ENCODE data around the gene PLCG2.
"Not testable (repeated sequence)": the region's sequence is repeated elsewhere in the genome, so short reads cannot be mapped to it uniquely, and the experiment has no call there.

The PLCG2 gene

DNA sequence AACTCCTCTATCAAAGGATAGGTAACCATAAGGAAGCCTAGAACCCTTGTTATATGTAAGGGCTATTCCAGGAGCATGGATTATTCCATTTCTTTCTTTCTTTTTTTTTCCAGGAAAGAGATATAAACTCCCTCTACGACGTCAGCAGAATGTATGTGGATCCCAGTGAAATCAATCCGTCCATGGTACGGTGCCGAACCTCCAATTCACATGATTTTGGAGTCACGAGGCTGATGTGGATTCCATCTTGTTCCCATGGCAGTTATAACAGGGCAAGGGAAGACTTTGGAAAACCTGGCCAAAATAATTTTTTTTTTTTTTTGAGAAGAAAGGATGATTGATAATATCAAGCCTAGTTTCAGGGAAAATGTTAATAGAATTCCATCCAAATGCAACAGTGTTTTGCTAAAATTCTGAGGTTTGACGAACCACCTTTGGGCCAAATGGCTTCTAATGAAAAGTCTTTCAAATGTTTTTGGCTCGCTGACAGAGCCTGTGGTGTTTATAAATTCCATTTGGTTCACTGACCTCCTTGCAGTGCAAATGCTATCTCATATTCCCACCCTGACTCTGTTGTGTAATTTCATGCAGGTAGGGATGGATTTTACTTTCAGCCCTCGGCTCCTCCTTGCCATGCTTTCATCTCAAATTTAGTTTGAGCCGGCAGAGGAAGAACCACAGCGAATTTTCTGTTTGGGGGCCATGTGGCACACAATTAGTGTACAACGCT is 142.2 kb downstream of the PLCG2 start:
- DNase-seq = no peak

DNA sequence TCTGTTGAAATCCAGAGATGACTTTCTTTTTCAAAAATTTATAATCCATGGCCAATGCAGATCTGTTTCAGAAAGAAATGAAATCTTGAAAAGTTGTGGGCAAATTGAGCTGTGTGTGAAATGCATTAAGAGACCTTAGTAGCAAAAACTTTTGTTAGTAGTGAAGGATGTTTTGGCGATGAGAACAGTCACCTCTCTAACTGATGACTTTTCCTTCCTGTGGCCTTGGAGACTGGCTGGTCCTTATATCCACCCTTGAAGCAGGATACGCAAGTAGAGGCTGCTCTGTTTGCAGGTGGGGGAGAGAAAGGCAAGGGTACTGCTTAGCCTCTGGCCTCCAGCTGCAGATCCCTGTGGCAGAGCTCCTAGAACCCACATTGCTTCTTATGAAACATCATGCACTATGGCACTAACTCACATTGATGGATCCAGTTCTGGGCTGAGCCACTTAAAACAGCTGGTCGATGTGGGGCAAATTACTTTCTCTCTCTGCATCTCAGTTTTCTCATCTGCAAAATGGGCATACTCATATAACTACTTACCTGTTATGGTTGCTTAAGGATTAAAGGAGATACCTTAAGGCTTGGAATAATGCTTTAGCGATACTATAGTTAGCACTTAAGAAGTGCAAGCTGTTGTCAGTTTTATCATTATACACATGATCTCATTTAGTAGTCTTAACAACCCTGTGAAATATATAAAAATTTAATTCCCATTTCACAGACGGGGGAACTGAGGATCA is 142.9 kb downstream of the PLCG2 start:
- no peak for DNase-seq

DNA sequence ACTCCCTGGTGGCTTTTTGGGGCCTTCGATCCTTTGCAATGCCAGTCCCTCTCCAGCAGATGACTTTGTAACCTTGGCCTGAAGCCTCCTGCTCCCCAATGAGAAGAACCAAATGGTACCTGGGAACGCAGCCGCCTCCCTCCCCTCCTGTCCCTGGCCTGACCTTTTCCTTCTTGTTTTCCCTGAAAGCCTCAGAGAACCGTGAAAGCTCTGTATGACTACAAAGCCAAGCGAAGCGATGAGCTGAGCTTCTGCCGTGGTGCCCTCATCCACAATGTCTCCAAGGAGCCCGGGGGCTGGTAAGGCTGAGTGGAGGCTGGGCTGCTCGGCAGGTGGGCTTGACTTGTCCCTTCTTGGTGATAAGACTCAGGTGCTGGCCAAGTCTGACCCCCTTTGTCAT is 144.2 kb downstream of the PLCG2 start:
- DNase-seq = no peak

DNA sequence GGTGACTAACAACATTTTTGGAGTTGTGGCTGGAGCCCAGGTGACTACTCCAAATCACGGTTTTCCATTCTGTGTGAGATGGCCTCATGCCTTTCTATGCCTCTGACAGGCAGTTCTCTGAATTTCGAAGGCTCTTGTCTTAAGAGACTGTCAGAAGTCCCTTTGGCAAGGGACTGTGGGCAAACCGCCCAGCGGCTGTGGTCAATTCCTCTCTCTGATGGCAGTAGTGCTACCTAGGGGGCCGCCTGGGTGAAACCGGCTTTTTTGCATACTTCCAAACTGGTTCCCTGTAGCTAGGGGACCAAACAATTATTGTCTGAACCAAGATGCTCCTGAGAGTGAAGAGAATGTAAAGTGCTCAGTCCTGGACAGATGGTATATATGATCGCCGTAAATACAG is 145.9 kb downstream of the PLCG2 start:
- DNase-seq = no peak

DNA sequence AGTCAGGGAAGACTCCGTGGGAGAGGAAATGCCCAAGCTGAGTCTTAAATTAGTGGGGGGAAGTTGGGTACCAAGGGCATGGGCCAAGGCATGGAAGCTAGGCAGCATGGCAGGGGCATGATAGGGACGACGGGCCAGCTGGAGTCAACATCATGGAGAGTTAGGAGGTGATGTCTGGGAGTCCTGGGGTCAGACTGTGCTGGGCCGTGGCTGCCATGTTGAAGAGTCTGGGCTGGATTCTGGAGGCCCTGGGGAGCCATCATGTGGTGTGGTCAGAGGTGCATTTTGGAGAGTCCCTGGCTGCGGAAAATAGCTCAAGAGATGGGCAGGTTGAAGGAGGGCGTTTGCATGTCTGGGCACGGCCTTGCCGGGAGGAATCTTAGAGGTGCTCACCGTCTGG is 146.9 kb downstream of the PLCG2 start:
- no peak for DNase-seq

DNA sequence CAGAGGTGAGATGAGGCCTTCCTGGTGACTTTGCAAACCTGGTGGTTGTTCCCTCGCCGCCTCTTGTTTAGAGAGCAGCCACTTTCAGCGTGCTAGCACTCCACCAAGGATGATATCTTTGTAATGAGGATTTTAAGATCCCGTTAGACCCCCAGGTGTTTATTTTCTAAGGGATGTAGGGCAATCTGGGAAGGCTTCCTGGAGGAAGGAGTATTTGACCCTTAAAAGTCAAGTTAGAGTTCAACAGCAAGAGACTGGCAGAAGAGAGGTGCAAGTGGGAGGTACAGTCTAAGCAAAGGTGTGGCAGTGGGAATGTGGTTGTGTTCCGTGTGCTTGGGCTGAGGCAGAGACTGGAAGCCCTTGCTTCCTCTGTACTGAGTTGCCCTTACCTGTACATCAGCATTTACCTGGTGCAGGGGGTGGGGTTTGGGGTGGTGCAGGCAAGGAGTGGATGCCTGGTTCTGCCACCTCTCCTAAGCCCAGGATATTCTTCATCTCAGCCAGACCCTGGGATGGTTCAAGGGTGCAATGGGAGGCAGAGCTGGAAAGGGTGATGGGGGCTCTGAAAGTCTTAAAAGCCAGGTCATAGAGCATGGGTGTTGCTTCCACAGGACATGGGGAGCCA is 148.6 kb downstream of the PLCG2 start:
- DNase-seq = no peak

DNA sequence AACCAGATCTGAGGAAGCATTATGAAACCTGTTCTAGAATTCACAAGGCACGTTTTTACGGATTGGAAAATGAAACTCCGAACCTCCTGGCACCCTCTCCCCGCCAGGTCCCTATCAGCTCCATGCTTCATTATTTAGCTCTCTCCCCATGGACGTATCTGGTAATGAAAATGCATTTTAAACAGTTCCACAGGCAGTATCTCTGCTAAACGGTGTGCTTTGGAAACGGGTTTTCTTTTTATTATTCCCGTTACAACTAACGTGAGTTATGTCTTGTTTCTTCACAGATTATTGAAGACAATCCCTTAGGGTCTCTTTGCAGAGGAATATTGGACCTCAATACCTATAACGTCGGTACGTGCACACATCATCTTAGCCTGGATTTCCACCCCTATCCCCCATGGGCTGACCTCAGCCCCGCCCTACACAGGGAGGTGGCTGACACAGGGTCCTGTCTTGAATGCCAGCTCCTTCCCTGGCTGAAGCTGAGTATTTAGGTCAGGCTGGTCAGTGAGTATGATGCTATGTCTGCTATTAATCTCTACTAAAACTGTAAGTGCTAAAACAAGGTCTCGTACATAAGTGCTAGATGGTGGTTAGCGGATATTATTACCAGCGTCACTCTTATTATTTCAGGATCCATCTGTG is 149.3 kb downstream of the PLCG2 start:
- no peak for DNase-seq

DNA sequence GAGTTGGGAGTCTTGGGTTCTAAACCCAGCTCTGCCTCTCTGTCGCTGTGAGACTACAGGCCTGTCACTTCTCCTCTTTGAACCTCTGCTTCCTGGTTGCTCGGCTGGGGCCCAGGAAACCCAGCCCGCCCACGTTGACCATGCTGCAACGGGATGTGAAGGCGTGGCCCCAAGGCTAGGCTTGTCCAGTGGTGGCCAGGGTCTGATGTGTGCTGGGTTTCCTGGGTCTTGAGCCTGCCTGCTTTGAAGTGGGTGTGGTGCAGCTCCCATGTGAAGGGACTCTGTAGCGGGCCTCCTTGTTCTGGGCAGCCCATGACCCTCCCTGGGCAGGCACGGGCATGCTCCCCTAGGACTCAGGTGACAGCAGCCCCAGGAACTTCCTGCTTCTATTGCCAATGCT is 149.9 kb downstream of the PLCG2 start:
- no peak for DNase-seq

DNA sequence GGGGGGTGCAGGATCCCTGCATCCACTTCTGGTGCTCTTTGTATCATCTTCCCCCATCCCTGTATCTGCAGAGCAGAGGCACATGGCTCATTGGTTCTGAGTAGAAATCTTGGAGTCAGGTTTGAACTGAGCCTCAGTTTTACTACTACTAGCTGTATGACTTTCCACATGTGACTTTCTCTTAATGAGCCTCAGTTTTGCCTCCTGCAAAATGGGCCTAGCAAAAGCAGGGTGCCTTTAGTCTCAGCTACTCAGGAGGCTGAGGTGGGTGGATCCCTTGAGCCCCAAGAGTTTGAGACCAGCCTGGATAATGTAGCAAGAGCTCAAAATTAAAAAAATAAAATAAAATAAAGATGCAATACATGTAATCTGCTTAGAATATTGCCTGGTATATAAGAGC is 150.8 kb downstream of the PLCG2 start:
- no peak for DNase-seq

DNA sequence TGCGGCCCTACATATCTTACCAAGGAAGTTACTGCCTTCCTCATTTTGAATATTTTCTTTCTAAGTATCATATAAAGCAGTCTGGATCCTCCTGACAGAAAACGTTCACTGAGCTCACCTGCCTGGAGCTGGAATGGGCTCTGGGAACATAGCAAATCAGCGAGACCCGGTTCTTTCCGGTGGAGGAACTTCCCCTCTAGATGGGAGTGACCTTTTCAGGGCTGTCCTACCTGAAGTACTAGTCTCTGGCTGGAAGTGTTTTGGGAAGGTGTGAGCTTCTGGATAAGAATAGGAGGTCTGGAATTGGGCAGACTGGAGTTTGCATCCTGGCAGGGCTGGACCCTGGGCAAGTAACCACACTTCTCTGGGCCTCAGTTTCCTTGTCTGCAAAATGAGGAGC is 152.8 kb downstream of the PLCG2 start:
- DNase-seq = no peak

DNA sequence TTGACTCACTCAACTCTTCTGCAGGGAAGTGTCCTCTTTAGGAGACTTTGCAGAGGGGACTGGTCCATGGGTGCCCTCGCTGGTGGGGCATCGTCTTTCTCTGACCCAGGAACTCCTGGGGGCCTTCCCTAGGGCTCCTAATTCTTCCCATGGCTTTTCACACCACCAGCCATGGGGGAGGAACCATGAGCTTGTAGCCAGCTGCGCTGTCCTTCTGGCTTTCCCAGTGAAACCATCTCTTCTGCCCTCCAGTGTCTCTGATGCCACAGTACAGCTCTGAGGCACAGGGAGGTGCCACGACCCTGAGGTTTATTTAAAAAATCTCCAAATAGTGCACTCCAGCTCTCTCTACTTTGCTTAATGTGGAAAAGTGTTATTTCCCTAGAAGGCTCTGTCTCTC is 153.6 kb downstream of the PLCG2 start:
- DNase-seq = no peak

DNA sequence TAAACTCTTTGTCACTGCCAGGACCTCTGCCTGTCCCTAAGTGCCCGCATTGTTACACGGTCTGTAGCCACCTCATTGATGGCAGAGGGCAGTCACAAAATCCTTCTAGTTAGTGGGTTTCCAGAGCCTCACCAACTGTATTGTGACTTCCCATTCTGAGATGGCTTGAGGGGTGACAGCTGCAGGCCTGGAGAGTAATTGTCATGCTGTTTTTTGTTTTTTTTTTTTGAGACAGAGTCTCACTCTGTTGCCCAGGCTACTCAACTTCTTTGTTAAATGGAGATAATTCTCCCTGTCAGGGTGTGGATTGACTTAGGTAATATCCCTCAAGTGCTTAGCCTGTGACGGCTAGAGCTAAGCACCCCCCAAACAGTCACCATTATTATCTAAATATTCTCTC is 154.3 kb downstream of the PLCG2 start:
- no peak for DNase-seq

DNA sequence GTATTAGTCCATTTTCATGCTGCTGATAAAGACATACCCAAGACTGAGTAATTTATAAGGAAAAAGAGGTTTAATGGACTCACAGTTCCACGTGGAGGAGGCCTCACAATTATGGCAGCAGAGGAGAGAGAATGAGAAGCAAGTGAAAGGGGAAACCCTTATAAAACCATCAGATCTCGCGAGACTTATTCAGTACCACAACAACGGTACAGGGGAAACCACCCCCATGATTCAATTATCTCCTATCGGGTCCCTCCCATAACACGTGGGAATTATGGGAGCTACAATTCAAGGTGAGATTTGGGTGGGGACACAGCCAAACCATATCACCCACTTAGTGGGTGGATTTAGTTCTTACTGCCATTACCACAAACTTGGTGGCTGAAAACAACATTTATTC is 155.6 kb downstream of the PLCG2 start:
- DNase-seq = not testable (repeated sequence)

DNA sequence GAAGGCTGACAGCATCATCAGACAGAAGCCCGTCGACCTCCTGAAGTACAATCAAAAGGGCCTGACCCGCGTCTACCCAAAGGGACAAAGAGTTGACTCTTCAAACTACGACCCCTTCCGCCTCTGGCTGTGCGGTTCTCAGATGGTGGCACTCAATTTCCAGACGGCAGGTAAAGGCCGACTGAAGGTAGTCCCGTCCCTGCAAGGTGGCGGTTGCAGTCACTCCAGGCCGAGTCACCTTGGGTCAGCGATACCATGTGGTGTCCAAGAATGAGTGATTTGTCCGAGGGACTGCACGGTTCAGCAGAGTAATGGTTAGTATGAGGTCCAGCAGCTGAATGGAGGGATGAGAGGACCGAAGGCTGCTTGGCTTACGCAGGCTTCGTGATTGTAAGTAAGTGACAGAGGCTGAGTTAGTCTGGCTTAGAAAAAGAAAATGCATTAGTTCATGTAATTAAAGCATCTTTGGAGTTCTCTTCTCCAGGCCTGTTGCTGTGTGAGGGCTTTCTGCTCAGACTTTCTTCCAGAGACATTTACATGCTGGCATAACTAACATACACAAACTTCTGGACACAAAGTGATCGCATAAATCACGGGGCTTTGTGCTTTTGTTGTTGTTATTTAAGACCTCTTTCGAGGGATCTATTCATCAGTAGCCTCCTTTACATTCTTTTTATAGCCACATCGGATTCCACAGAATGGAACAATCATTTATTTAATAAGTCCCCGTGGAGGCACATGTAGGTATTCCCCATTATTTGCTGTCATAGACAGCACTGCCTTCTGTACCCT is 157.3 kb downstream of the PLCG2 start:
- no peak for DNase-seq

DNA sequence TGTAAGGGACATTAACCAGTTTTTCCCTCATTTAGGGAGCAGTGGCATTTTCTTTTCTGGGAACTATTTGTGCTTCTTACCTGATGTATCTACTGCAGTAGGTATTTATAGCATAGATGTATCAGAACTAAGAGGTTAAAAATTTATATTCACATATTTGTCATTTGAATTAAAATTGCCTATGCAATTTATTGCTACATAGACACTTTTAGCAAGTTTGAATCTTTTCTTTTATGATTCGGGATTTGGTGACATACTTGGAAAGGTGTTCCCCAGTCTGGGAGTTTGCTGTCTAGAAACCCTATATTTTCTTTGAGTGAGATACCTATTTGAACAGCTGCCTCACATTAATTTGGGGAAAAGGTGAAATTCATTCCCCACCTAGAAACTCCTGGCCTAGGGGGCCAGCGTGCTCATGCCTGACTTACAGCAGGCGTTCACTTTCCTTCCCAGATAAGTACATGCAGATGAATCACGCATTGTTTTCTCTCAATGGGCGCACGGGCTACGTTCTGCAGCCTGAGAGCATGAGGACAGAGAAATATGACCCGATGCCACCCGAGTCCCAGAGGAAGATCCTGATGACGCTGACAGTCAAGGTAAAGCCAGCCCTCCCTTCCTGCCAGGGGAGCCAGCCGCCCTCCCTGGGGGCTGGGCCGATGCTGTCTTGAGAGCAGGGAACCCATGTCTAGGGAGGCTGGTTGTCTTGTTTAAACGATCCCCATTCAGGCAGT is 158.4 kb downstream of the PLCG2 start:
- no peak for DNase-seq

DNA sequence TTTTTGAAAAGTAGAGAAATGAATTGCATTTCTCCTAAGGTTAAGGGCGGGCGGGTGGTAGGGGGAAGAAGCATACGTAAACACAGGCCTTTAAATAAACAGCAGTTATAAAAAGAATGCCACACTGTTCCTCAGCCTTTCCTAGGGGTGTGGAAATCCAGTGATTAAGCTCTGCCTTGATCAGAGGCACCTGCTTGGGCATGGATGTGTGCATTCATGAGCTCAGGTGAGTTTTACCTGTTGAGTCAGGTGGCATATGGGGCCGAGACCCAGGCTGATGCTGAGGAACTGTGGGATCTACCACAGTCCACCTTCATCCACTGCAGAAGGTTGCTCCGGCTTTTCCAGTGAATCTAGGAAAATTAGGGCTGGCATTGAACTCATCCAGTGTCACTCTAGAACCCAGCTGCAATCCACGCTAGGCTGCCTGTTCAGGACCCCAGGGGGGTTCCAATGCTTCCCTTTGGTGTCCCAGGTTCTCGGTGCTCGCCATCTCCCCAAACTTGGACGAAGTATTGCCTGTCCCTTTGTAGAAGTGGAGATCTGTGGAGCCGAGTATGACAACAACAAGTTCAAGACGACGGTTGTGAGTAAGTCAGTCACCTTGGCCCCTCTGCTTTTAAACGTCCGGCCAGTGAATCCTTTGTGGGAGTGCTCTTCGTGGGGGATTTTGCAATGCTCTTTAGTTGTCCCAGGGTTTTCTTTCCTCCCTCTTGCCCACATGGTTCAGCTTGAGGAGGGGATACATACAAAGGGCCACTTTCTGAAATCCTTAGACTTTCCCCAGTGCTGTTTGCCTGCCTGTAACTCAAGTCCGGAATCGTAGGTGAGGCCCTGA is 159.5 kb downstream of the PLCG2 start:
- no peak for DNase-seq

DNA sequence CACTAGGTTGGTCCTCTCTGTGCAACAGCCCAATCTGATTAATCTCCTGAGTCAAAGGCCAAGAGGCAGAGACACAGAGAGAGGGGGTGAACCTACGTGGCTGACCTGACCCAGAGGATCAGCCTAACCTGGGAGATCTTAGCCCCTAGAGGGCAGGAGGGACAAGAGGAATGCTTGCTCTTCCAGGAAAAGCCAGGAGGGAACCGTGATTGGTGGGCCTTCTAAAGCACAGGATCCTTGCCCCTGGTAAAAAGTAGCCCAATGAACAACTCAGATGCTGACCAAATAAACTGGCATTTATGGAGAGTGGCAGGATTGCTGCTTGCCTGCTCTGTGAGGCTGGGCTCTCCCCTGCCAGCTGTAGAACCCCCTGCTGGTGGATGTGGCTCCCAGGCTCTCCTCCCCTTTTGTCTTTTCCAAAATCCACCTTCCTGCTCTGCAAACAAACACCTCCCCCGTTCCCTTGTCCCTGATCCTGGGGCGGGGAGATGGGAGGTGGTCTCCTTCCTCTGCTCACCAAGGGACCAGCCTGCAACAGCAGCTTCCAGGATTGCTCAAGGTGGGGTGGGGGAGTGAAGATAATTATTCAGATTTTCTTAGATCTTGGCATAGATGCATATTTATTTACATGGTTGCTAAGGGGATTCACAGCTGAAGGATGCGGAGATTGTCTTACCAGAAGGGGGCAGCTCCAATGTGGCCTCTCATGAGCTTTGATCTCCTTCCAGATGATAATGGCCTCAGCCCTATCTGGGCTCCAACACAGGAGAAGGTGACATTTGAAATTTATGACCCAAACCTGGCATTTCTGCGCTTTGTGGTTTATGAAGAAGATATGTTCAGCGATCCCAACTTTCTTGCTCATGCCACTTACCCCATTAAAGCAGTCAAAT is 160.3 kb downstream of the PLCG2 start:
- no peak for DNase-seq

DNA sequence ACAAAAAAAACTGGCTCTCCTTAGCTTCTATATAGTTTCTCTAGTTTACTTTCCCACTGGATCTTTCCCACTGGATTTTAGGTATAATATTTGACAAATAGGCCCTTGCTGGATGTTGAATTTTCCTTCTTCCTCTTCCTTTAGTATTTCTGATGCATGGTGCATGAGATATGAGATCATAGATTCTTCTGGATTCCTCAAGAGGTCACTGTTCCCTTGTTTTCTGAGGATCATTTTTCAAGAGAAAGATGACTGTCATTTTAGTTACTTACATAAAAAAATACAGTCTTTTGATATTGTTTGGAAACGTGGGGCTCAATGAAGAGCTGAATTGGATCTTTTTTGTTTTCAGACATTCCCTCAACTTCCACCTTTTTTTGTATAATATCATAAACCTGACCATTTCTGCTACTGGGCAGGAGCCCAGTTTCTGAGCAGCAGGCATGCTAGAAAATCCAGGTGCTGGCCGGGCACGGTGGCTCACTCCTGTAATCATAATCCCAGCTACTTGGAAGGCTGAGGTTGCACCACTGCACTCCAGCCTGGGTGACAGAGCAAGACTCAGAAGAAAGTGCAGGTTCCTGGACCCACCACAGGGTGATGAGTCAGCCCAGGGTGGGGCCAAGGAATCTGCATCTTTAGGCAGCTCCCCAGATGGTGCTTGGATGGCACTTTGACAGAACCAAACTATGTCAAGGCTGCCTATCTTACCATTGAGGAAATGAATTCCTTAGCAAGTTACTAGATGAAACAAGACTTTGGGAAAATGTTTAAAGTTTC is 161.9 kb downstream of the PLCG2 start:
- no peak for DNase-seq

DNA sequence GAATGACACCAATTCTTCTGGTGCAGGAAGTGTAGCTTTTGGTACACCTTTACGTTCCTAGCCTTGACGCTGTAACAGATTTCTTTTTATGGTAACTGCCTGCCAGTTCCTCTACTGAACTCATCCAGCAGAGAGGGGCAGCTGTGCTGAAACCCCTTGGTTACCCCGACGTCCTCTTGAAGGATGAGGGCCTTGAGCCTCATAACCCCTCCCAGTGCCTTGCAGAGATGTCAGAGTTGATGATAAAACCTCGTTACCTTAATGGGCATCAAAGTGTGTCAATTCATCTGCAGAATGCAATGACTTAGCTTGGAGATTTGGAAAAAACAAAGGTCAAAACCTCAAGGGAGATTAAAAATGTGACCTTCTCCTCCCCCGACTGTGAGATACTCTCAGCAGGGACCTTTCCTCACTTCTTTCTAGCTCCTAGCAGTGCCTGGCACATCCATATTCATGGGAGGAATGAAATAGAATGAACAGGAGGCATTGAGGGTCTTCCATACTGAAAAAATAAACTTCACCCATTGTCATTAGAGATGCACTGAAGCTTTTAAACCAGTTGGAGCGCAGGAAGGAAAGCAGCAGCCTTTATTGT is 163.0 kb downstream of the PLCG2 start:
- DNase-seq = no peak

All from cortex of kidney (tissue), 1 donor.